A549 (cell line): ENCODE measurements around the gene KLHL30. TPM values are rescaled to one million over a fixed set of nuclear protein-coding genes. Genes with fewer than 3 reads are reported as not detected.

Experiments
- ATAC-seq, 2 experiments: fragments of 200-7000 bp in 1 of 2; fragments of >200 bp in 1 of 2; cut with Nextera tagmentation in 1 of 2; cut with Tn5 transposase in 1 of 2; 3 replicates each; pipeline versions ENCODE4 v1.8.0 to v1.9.1; 2018 to 2020; ENCODE audit warnings: mild to moderate bottlenecking in 1 of 2, moderate library complexity in 1 of 2
- CTCF ChIA-PET: fragments of 300-600 bp; sonication (Branson Sonifier 250); formaldehyde crosslinking; extraction: SDS; loops from one replicate; lab custom pipeline; 2021; ENCODE audit warnings: antibody characterized with exemption, inconsistent platforms; lab: Yijun Ruan, JAX
- POLR2A ChIA-PET: fragments of 350-600 bp; formaldehyde crosslinking; extraction: SDS; loops from one replicate; lab custom pipeline; 2021; ENCODE audit warnings: antibody characterized with exemption, inconsistent platforms; lab: Yijun Ruan, JAX
- DNase-seq, 2 experiments: peaks; one replicate each; pipeline versions ENCODE4 v3.0.0 to v3.0.0-alpha.2; 2011 to 2016; ENCODE audit warnings: low read depth in 1 of 2, low spot score in 1 of 2
- FAIRE-seq: peaks from 2 replicates; lab custom pipeline; 2011; peaks lifted over from hg19 to GRCh38; lab: Jason Lieb, UNC
- H3K27ac ChIP-seq, 2 experiments: fragments of >200 bp; sonication (Bioruptor Twin); formaldehyde crosslinking; 3 replicates each; pipeline ENCODE4 v1.5.1; 2016 to 2017
- H3K4me1 ChIP-seq: fragments of >200 bp; sonication (Bioruptor Twin); formaldehyde crosslinking; 3 replicates; pipeline ENCODE4 v1.6.1; 2016
- H3K4me2 ChIP-seq: fragments of >200 bp; sonication (Bioruptor Twin); formaldehyde crosslinking; 3 replicates; pipeline ENCODE4 v1.6.1; 2016
- H3K4me3 ChIP-seq: fragments of >200 bp; sonication (Bioruptor Twin); formaldehyde crosslinking; 3 replicates; pipeline ENCODE4 v1.5.1; 2016
- H3K9me3 ChIP-seq: fragments of >200 bp; sonication (Bioruptor Twin); formaldehyde crosslinking; 3 replicates; pipeline ENCODE4 v1.6.1; 2016
- BHLHE40 ChIP-seq: IDR thresholded peaks from 2 replicates; pipeline ENCODE4 v1.6.1; 2012; ENCODE audit warnings: low read depth, low read length, inconsistent platforms
- CEBPB ChIP-seq, 2 experiments: fragments of >200 bp in 1 of 2; sonication (Bioruptor Twin) in 1 of 2; formaldehyde crosslinking in 1 of 2; IDR thresholded peaks; 2 replicates each; pipeline ENCODE4 v1.6.1; 2012 to 2016
- FOSL2 ChIP-seq, 2 experiments: fragments of 450-650 bp in 1 of 2; fragments of >200 bp in 1 of 2; sonication (Bioruptor Twin) in 1 of 2; formaldehyde crosslinking; IDR thresholded peaks; 2 replicates each; pipeline versions ENCODE4 v1.5.0 to v1.6.1; 2016 to 2020; ENCODE audit warnings: mild to moderate bottlenecking in 1 of 2, moderate library complexity in 1 of 2
- HDAC2 ChIP-seq: fragments of 200-600 bp; sonication (generic); IDR thresholded peaks from 2 replicates; pipeline ENCODE4 v1.6.1; 2016
- HEYL ChIP-seq: fragments of 250-450 bp; sonication (Bioruptor Pico); IDR thresholded peaks from 2 replicates; pipeline ENCODE4 v1.8.0; 2021; ENCODE audit warnings: mild to moderate bottlenecking, moderate library complexity
- HOXA7 ChIP-seq: fragments of 250-450 bp; sonication (Bioruptor Pico); IDR thresholded peaks from 2 replicates; pipeline ENCODE4 v1.5.0; 2020; ENCODE audit warnings: mild to moderate bottlenecking, moderate library complexity
- HOXB5 ChIP-seq: fragments of 250-450 bp; sonication (Bioruptor Pico); IDR thresholded peaks from 2 replicates; pipeline ENCODE4 v1.5.0; 2020; ENCODE audit warnings: mild to moderate bottlenecking, moderate library complexity
- JUN ChIP-seq, 2 experiments: fragments of >200 bp; sonication (Bioruptor Twin); formaldehyde crosslinking; IDR thresholded peaks; 2 replicates in 1 of 2; 3 replicates in 1 of 2; pipeline ENCODE4 v1.6.1; 2016 to 2017
- KDM5A ChIP-seq: fragments of 200-600 bp; sonication (generic); IDR thresholded peaks from 2 replicates; pipeline ENCODE4 v1.6.1; 2016; ENCODE audit warnings: antibody characterized with exemption, mild to moderate bottlenecking
- MAZ ChIP-seq: fragments of 150-350 bp; IDR thresholded peaks from 2 replicates; pipeline ENCODE4 v1.6.1; 2014; ENCODE audit warnings: antibody characterized with exemption, low read depth, low read length, borderline replicate concordance
- MYC ChIP-seq: IDR thresholded peaks from 2 replicates; pipeline ENCODE4 v1.6.1; 2012; ENCODE audit warnings: mild to moderate bottlenecking, inconsistent platforms, low read length, improper control_type of control experiment, borderline replicate concordance
- NR3C1 ChIP-seq: fragments of >200 bp; sonication (Bioruptor Twin); formaldehyde crosslinking; IDR thresholded peaks from 3 replicates; pipeline ENCODE4 v1.6.1; 2017
- POLR2A ChIP-seq: IDR thresholded peaks from 2 replicates; pipeline ENCODE4 v1.6.1; 2012; ENCODE audit warnings: mild to moderate bottlenecking, low read length
- RCOR1 ChIP-seq: fragments of 150-350 bp; IDR thresholded peaks from 2 replicates; pipeline ENCODE4 v1.6.1; 2014; ENCODE audit warnings: antibody characterized with exemption, low read length, low read depth
- RFX5 ChIP-seq: fragments of 450-650 bp; IDR thresholded peaks from 2 replicates; pipeline ENCODE4 v1.7.1; 2014; ENCODE audit warnings: antibody characterized with exemption, mild to moderate bottlenecking, moderate library complexity
- RNF2 ChIP-seq: fragments of 200-600 bp; sonication (generic); IDR thresholded peaks from 2 replicates; pipeline ENCODE4 v1.6.1; 2016; ENCODE audit warnings: low read depth, mild to moderate bottlenecking, antibody characterized with exemption, moderate library complexity, borderline replicate concordance
- SMC3 ChIP-seq: fragments of >200 bp; sonication (Bioruptor Twin); formaldehyde crosslinking; IDR thresholded peaks from 3 replicates; pipeline ENCODE4 v1.6.1; 2018; ENCODE audit warnings: inconsistent platforms
- ZFP36 ChIP-seq: fragments of 450-650 bp; IDR thresholded peaks from 2 replicates; pipeline ENCODE4 v1.6.1; 2014; ENCODE audit warnings: borderline replicate concordance; ENCODE audit not compliant: partially characterized antibody
- ZNF302 ChIP-seq: fragments of 250-450 bp; sonication (Bioruptor Pico); IDR thresholded peaks from 2 replicates; pipeline ENCODE4 v1.9.0; 2021; ENCODE audit warnings: inconsistent platforms, mild to moderate bottlenecking, moderate library complexity
- ZSCAN20 ChIP-seq: fragments of 250-450 bp; sonication (Bioruptor Pico); IDR thresholded peaks from 2 replicates; pipeline ENCODE4 v1.8.0; 2022; ENCODE audit warnings: mild to moderate bottlenecking, moderate library complexity
- WGBS: methylation state at CpG from one replicate; pipeline ENCODE4 v1.1.6; 2017; ENCODE audit errors: missing lambda C conversion rate; 5-methylcytosine and 5-hydroxymethylcytosine counted together
- polyA plus RNA-seq, 4 experiments: library from polyadenylated mRNA; depleted of rRNA in 3 of 4; stranded (reverse); fragments of >200 nt; fragmentation: RNase III in 1 of 4; extraction: RNeasy Plus Mini Kit Qiagen cat#74134 plus additional on column Dnase treatment in 1 of 4; gene quantifications; 2 replicates in 3 of 4; 3 replicates in 1 of 4; pipeline ENCODE4 v1.2.3, GENCODE V29; 2011 to 2017
- TF ChIP-seq, protein P1 (sequence below): fragments of 250-450 bp; sonication (Bioruptor Pico); IDR thresholded peaks from 2 replicates; pipeline ENCODE4 v1.5.0; 2020; ENCODE audit warnings: low read depth, mild to moderate bottlenecking, moderate library complexity
- TF ChIP-seq, protein P2 (sequence below): IDR thresholded peaks from 2 replicates; pipeline ENCODE4 v1.6.1; 2012; ENCODE audit warnings: low read depth, borderline replicate concordance
- TF ChIP-seq, protein P3 (sequence below): IDR thresholded peaks from 2 replicates; pipeline ENCODE4 v1.6.1; 2012
- TF ChIP-seq, protein P4 (sequence below): fragments of 200-600 bp; sonication (generic); IDR thresholded peaks from 2 replicates; pipeline ENCODE4 v1.6.1; 2016; ENCODE audit warnings: antibody characterized with exemption, mild to moderate bottlenecking, moderate library complexity

KLHL30 gene
- polyA plus RNA-seq, 2 of the 4 experiments (the other 2 are of a cell fraction): 0.04 TPM

DNA sequence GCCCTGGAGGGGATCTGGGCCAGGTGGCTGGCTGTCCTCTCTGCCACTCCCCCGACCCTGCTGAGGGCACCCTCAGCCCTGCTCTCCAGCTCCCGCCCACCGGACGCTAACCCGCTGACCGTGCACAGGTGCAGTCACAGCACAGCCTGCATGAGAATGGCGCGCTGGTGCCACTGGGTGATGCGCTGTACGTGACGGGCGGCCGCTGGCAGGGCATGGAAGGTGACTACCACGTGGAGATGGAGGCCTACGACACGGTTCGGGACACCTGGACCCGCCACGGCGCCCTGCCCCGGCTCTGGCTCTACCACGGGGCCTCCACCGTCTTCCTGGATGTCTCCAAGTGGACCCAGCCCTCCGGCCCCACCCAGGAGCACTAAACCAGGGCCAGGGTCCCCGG, 12.2 kb downstream of the KLHL30 start:
- ChIA-PET CTCF (interaction anchor here (0.7 to 2.9 kb wide), 4 partner anchors 11 to 293 kb away, joined by 3 to 13 read pairs (median 4); partner anchors contain the start of gene KLHL30), POLR2A (no interaction called here)
- no peak overlapping the region for H3K27ac ChIP-seq
- DNase-seq: no peak
- H3K9me3 ChIP-seq: no peaks in the 10 kb centered on the region
- no peak overlapping the region for H3K4me3 ChIP-seq
- H3K4me1 ChIP-seq: no peaks in the 10 kb centered on the region
- no peak for FAIRE-seq
- 85% methylated on average over 23 of the region's 25 CpGs for WGBS
- H3K4me2 ChIP-seq: no peak overlapping the region
- ATAC-seq: no peak; a peak in 2 of 6 replicates
- TF ChIP-seq SMC3 (no peak), RNF2 (no peak), HEYL (no peak), ZFP36 (no peak), HDAC2 (no peak), POLR2A (no peak), ZNF302 (no peak), RCOR1 (no peak), MYC (no peak), KDM5A (no peak), HOXA7 (CRISPR knock-in tag) (no peak), BHLHE40 (no peak), CEBPB (IDR thresholded peaks at IDR 0.05) (no peak), MAZ (no peak), FOSL2 (IDR thresholded peaks at IDR 0.05) (no peak), FOSL2 (CRISPR knock-in tag; IDR thresholded peaks at IDR 0.05) (no peak)
- TF ChIP-seq, protein P1, sequence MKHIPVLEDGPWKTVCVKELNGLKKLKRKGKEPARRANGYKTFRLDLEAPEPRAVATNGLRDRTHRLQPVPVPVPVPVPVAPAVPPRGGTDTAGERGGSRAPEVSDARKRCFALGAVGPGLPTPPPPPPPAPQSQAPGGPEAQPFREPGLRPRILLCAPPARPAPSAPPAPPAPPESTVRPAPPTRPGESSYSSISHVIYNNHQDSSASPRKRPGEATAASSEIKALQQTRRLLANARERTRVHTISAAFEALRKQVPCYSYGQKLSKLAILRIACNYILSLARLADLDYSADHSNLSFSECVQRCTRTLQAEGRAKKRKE: no peak
- TF ChIP-seq, protein P2, sequence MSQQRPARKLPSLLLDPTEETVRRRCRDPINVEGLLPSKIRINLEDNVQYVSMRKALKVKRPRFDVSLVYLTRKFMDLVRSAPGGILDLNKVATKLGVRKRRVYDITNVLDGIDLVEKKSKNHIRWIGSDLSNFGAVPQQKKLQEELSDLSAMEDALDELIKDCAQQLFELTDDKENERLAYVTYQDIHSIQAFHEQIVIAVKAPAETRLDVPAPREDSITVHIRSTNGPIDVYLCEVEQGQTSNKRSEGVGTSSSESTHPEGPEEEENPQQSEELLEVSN: no peak
- TF ChIP-seq, protein P3, sequence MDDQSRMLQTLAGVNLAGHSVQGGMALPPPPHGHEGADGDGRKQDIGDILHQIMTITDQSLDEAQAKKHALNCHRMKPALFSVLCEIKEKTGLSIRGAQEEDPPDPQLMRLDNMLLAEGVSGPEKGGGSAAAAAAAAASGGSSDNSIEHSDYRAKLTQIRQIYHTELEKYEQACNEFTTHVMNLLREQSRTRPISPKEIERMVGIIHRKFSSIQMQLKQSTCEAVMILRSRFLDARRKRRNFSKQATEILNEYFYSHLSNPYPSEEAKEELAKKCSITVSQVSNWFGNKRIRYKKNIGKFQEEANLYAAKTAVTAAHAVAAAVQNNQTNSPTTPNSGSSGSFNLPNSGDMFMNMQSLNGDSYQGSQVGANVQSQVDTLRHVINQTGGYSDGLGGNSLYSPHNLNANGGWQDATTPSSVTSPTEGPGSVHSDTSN: no peak
- TF ChIP-seq, all 56 proteins: peak for 0

DNA sequence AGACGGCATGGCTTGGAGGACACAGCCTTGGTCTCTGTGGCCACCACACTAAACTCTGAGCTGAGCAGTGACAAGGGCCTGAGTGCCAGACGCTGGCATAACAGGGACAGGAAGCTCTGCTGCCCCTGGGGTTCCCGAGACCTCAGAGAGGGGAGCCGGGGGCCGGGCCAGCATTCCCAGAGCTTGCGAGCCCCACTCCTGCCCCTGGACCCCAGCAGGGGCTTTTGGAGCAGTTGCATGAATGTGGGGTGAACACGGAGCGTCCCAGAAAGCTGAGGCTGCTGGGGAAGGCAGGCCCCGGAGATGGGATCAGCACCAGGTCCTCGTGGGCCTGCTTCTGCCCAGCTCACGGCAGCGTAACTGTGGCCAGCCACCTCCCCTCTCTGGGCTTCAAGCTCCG, 12.7 kb downstream of the KLHL30 start:
- CTCF ChIA-PET: interaction anchor here (0.7 to 2.9 kb wide), 4 partner anchors 10 to 294 kb away, joined by 3 to 13 read pairs (median 4); partner anchors contain the start of gene KLHL30
- no peak overlapping the region for H3K4me2 ChIP-seq
- H3K27ac ChIP-seq: no peak overlapping the region
- no peak for FAIRE-seq
- TF ChIP-seq JUN (IDR thresholded peaks at IDR 0.05): no peak
- no peak for TF ChIP-seq NR3C1
- TF ChIP-seq MAZ: no peak
- no peak for TF ChIP-seq RFX5
- no peak for TF ChIP-seq HOXB5 (CRISPR knock-in tag)
- TF ChIP-seq POLR2A: no peak
- no peak for TF ChIP-seq KDM5A
- no peak for TF ChIP-seq CEBPB (IDR thresholded peaks at IDR 0.05)
- TF ChIP-seq, protein P4, sequence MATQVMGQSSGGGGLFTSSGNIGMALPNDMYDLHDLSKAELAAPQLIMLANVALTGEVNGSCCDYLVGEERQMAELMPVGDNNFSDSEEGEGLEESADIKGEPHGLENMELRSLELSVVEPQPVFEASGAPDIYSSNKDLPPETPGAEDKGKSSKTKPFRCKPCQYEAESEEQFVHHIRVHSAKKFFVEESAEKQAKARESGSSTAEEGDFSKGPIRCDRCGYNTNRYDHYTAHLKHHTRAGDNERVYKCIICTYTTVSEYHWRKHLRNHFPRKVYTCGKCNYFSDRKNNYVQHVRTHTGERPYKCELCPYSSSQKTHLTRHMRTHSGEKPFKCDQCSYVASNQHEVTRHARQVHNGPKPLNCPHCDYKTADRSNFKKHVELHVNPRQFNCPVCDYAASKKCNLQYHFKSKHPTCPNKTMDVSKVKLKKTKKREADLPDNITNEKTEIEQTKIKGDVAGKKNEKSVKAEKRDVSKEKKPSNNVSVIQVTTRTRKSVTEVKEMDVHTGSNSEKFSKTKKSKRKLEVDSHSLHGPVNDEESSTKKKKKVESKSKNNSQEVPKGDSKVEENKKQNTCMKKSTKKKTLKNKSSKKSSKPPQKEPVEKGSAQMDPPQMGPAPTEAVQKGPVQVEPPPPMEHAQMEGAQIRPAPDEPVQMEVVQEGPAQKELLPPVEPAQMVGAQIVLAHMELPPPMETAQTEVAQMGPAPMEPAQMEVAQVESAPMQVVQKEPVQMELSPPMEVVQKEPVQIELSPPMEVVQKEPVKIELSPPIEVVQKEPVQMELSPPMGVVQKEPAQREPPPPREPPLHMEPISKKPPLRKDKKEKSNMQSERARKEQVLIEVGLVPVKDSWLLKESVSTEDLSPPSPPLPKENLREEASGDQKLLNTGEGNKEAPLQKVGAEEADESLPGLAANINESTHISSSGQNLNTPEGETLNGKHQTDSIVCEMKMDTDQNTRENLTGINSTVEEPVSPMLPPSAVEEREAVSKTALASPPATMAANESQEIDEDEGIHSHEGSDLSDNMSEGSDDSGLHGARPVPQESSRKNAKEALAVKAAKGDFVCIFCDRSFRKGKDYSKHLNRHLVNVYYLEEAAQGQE: no peak
- no peak for TF ChIP-seq ZSCAN20 (CRISPR knock-in tag)
- DNase-seq: no peak
- 73% methylated on average over 10 of the region's 13 CpGs for WGBS
- no peak overlapping the region for H3K4me3 ChIP-seq
- POLR2A ChIA-PET: no interaction called here
- no peaks in the 10 kb centered on the region for H3K4me1 ChIP-seq
- no peak for ATAC-seq
- H3K9me3 ChIP-seq: no peaks in the 10 kb centered on the region
